Iris pigment epithelial cell (primary cell): ENCODE results near the gene RSAD1.
"Not testable (repeated sequence)": the region's sequence is repeated elsewhere in the genome, so short reads cannot be mapped to it uniquely, and the experiment has no call there.

Experiments used
- DNase-seq: peaks from one replicate; pipeline ENCODE4 v3.0.0-alpha.2; 2011; ENCODE audit warnings: low read depth

Gene RSAD1

DNA sequence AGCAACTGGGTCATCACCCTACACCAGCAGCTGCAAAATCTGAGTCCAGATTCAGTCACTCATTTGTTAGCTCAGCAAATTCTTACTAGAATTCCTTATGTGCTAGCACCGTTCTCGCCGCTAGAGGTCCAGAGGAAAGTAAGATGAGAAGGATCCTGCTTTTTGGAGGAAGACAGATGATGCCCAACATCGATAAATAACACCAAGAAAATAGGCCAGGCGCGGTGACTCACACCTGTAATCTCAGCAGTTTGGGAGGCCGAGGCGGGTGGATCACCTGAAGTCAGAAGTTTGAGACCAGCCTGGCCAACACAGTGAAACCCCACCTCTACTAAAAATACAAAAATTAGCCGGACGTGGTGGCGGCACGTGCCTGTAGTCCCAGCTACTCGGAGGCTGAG is 5.9 kb upstream of the RSAD1 start:
- peak; percentile 23 for DNase-seq

DNA sequence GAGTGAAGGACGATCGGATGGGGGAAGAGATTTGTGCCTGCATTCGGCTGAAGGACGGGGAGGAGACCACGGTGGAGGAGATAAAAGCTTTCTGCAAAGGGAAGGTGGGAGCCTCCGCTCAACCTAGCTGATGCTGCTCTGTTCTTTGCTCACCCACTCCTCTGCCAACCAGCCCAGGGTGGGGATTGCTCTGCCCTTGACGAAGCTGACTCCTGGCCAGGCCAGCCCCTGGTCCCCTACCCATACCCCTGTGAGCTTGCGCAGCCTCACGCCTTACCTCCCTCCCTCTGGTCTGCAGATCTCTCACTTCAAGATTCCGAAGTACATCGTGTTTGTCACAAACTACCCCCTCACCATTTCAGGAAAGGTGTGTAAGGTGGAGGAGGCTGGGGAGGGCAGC is 4.8 kb upstream of the RSAD1 start:
- no peak for DNase-seq

DNA sequence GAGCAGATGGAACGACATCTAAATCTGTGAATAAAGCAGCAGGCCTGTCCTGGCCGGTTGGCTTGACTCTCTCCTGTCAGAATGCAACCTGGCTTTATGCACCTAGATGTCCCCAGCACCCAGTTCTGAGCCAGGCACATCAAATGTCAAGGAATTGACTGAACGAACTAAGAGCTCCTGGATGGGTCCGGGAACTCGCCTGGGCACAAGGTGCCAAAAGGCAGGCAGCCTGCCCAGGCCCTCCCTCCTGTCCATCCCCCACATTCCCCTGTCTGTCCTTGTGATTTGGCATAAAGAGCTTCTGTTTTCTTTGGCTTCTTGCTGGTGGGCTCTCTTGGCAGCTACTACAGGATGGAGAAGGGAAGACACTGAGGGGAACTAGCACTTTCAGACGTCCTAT is 4.1 kb upstream of the RSAD1 start:
- no peak for DNase-seq

DNA sequence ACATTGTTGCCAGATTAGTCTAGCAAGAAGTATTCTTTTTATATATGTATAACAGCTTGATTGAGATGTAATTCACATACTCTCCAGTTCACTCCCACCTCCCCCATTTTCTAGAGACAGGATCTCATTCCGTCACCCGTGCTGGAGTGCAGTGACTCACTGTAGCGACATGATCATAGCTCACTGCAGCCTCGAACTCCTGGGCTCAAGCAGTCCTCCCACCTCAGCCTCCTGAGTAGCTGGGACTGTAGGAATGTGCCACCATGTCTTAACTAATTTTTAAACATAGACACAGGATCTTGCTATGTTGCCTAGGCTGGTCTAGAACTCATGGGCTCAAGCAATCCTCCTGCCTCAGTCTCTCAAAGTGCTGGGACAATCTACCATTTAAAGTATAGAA is 3.3 kb upstream of the RSAD1 start:
- no peak for DNase-seq

DNA sequence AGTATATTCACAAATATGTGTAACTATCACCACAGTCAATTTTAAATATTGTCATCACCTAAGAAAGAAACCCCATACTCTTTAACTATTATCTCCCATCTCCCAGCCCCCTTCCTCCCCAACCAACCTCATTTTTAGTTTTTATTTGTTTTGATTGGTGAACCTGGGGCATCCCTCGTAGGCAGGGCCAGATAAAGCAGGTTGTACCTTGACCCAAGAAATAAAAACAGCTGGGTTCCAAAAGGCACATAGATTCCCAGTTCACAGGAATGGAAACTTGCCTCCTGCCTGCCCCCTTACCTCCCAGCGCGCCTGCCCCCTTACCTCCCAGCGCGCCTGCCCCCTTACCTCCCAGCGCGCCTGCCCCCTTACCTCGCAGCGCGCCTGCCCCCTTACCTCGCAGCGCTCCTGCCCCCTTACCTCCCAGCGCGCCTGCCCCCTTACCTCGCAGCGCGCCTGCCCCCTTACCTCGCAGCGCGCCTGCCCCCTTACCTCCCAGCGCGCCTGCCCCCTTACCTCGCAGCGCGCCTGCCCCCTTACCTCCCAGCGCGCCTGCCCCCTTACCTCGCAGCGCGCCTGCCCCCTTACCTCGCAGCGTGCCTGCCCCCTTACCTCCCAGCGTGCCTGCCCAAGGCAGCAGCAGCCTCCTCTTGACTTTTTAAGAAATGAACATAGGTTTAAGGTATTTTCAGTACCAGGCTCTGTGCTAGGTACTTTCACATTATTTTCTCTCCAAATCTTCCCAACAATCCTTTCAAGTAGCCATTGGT is 2.7 kb upstream of the RSAD1 start:
- not testable (repeated sequence) for DNase-seq

DNA sequence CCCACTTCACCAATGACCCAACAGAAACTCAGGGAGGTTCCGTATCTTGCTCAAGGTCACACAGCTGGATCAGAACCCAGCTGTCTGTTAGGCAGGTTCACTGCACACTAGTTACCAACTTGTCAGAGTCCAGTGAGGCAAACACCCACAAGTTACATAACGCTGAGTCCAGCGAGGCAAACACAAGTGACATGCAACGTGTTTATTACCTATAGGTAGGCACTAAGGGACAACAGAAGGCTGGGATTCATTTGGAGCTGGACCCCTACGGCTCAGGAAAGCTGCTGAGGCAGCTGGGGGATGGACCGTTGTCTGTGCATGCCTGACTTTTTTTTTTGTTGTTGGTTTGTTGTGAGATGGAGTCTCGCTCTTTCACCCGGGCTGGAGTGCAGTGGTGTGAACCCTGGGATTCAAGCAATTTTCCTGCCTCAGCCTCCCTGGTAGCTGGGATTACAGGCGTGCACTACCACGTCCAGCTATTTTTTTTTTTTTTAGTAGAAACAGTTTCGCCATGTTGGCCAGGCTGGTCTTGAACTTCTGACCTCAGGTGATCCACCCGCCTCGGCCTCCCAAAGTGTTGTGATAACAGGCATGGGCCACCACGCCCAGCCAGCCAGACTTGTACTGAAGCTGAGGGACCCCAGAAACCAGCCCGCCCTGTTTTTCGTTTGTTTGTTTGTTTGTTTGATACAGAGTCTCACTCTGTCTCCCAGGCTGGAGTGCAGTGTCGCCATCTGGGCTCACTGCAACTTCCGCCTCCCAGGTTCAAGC is 1.9 kb upstream of the RSAD1 start:
- DNase-seq = no peak

DNA sequence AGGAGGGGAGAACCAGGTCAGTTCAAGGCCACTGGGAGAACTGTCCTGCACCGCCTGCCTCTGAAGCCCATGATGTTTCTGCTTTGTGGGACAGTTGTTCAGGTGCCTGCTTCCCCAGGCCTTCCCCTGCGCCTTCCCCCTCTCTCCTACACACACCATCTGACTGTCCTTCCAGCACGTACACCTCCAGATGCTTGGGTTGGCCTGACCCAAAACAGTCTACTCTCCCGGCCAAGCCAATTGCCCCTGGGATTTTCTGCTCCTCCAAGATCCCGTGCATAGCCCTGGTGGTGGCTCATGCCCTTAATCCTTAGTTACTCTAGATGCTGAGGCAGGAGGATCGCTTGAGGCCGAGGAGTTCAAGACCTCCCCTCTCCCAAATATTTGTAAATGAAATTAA is 684 bp upstream of the RSAD1 start:
- no peak for DNase-seq

DNA sequence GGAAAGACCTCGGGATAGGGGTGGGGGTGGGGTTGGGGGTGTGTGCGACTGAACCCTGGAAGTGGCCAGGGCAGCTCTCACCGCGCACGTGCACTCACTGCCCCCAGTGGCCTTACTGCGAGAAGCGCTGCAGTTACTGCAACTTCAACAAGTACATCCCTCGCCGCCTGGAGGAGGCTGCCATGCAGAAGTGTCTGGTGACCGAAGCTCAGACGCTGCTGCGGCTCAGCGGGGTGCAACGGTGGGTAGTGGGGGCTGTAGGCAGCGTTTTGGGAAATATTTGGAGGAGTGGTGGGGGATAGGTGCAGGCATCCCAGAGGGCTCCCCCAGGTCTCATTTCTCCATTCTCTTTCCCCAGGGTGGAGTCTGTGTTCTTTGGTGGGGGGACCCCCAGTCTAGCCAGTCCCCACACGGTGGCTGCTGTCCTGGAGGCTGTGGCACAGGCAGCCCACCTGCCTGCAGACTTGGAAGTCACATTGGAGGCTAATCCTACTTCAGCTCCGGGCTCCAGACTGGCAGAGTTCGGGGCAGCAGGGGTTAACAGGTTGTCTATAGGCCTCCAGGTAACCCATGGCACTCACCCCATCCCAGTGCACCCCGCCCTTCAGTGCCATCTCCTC is 972 bp downstream of the RSAD1 start:
- peak; percentile 80 for DNase-seq

DNA sequence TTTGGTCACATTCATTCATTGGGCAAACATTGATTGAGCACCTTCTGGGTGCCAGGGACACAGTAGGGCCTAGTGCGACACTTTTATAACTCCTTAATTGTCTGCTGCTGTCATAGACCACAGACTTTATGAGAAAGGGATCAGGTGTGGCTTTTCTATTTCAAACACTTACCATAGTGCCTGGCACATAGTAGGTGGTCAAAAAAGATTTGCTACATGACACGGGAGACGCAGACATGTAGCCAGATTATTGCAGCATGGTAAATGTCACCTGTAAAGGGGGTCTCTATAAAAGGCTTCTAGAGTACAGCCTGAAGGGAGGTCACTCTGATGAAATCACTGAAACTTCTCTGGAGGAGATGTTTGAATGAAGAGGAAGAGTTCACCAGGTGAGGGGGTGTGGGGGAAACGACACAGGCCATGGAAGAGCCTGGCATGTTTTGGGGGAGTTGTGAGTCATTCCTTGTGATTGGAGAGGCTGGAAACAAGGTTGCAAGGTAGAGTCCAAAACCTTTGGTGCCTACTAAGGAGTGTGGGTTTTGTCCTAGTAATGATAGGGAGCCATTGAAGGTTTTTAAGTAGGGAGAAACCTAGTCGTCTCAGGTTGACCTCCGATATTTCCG is 1.6 kb downstream of the RSAD1 start:
- DNase-seq = no peak

DNA sequence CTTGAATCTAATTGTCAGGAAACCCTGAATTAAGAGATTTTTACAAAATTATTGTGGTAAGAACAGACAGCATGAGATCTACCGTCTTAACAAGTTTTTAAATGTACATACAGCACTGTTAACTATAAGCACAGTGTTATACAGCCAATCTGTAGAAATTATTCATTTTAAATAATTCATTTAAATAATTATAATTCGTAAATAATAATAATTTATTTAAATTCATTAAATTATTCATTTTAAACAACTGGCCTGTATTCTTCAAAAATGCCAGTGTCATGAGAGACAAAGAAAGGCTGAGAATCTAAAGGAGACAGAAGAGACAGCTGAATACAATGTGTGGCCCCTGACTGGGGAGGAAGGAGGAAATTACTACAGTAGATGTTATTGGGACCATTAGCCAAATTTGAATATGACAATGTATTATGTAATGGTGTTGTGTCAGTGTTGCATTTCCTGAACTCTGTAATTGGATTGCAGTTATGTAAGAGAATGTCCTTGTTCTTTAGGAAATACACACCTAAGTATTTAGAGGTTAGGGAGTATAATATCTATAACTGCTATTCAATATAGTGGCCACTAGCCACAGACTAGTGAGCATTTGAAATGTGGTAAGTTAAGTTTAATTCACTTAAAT is 2.3 kb downstream of the RSAD1 start:
- DNase-seq = no peak

DNA sequence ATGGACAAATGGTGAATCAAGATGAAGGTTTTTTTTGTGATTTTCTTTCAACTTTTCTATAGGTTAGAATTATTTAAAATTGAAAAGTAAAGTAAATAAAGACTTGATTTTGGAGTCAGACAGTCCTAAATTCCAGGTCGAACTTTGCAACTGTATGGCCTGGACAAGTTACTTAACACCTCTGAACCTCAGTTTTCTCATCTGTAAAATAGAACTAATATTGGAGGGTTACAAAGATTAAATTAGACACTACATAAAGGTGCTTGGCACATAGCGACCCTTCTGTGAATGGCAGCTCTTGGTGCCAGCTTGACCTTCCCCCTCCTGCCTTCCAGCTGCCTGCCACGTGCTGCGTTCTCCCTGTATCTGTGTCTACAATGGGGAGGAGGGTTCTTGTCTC is 3.0 kb downstream of the RSAD1 start:
- no peak for DNase-seq

DNA sequence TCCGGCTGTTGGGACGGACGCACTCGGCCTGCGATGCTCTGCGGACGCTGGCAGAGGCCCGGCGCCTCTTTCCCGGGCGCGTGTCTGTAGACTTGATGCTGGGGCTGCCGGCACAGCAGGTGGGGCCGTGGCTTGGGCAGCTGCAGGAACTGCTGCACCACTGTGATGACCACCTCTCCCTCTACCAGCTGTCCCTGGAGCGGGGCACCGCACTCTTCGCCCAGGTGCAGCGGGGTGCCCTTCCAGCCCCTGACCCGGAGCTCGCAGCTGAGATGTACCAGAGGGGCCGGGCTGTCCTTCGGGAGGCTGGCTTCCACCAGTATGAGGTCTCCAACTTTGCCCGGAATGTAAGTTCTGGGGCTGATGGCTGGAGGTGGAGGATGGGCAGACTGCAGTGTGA is 3.5 kb downstream of the RSAD1 start:
- no peak for DNase-seq

DNA sequence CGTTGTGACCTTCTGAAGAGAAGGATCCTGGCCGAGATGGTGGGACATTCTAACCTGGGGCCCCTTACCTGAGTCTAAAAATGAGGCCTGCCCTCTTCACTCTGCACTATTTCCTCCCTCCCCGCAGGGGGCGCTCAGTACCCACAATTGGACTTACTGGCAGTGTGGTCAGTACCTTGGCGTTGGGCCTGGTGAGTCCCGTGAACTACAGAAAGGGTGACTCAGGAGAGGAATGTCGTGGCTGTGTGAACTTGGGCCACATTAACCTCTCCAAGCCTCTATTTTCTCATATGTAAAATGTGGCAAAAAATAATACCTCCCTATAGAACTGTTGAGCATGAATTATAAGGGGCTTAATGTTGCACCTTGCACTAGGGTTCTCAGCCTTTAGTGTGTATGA is 3.9 kb downstream of the RSAD1 start:
- peak; percentile 97 for DNase-seq

DNA sequence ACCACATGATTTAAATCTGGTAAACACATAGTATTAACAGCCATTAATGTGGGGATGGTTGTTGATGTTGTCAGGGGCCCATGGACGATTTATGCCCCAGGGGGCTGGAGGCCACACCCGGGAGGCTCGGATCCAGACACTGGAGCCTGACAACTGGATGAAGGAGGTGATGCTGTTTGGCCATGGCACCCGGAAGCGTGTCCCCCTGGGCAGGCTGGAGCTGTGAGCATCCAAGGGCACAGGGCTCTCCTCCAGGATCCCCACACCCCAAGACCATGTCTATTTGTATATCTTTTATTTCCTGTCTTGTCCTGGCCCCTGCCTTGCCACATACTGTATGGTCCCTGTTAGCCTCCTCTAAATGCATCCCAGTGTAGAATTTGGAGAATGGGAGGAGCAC is 4.6 kb downstream of the RSAD1 start:
- DNase-seq = no peak

DNA sequence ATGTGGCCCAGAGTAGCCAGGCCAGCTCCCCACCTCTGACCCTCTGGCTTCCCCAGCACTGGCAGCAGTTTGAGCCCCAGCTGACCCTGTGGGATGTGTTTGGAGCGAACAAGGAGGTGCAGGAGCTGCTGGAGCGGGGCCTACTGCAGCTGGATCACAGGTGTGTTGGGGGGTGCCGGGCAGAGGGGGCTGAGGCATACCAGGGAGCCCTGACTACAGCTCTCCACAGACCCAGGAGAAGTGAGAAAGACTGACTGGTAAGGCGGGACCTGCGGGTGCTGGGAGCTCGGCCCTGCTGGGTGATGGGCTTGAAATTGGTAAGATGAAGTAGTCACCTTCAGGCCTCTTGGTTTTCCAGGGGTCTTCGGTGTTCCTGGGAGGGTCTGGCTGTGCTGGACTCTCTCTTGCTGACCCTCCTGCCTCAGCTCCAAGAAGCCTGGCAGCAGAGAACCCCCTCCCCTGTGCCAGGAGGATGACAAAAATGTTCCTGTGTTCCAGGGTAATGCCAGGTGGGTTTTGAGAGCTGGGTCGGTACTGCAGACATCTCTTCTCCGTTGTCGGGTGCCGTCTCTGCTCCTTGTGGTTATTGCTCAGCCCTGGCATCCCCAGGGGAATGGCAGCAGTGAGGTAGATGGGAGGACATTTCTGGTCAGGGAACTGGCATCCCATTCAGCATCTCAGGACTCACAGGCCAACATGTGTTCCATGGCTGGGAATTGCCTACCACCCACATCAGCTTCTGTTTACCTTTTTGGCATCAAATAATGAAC is 5.9 kb downstream of the RSAD1 start:
- no peak for DNase-seq

DNA sequence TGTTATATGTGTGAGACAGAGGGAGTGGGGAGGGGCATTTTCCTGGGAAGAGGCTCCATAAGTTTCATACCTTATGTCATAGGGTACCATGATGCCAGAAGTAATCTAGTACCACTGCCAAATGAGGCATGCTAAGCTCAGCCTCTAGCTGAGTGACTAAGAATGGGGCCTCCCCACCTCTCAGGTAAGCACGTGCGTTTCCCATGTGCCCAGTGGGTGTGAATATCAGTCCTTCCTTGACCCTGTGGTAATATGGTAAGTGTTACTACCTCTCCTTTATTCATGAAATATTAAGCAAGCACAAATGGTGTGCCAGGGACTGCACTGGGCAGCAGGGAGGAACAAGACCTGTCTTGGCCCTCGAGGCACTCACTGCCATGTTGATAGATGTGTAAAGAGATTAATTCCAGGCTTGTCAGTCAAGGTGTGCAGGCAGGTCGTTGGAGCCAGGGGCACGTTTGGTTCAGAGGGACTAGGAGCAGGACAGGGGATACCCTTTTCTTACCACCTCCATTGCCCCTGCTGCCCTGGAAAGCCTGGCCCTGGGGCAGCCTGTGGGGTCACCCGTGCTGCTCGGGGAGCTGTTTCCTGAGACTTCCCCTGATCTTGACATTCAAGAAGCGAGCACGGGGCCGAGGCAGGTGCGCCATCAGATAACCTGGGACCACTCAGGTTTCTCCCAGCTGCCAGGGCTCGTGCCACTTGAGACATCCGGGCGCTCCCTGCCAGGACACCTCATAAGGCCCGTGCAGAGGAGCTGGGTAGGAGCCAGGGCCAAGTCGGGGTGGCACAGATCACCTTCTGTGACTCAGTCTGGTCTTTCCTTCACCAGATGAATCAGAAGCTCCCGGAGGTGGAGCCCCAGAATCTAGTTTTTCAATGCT is 8.8 kb downstream of the RSAD1 start:
- DNase-seq = no peak

DNA sequence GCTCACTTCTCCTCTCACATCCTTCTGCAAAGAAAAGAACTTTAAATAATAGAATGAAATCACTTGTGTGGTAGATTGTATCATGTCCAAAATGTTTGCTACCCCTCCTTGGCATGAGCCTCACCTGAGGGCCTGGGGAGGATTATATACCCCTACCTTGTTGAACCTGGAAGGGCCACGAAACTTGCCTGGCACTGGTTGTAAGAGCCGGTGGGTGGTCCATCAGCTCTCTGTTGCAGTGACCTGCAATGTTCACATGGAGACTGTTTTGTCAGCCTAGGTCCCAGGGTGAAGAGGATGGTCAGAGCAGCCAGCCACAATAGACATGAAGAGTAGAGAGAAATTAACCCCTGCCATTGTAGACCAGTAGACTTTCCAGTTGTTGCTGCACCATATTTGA is 10.2 kb downstream of the RSAD1 start:
- DNase-seq = no peak

DNA sequence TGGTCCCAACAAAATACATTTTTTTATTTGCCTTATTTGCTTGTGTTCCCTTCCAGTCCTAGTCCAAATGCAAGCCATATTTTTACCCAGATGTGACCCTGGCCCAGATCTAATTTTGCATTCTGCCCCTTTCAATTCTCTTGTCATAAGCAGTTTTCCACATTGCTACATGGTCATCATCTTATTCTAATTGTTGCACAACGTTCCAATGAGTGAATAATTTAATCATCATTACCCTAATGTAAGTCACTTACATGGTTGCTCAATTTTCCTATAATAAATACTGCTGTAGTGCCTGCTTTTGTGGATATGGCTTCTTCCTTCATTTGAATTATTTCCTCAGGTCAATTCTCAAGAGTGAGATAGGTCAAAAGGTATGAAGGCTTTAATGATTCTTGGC is 12.8 kb downstream of the RSAD1 start:
- no peak for DNase-seq

DNA sequence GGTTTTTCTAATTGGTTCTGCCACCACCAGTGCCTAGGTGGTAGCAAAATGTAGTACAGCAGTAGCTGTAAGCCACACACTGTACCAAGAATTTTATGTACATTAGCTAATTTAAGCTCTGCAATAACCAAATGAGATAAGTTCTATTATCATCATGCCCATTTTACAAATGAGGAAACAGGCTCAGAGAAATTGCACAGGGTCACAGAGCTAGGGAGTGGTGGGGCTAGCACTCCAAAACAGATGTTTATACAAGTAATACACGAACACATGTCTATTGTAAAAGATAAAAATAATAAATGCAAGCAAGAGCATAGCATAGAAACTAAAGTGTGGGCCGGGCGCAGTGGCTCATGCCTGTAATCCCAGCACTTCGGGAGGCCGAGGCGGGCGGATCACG is 13.6 kb downstream of the RSAD1 start:
- DNase-seq = no peak

DNA sequence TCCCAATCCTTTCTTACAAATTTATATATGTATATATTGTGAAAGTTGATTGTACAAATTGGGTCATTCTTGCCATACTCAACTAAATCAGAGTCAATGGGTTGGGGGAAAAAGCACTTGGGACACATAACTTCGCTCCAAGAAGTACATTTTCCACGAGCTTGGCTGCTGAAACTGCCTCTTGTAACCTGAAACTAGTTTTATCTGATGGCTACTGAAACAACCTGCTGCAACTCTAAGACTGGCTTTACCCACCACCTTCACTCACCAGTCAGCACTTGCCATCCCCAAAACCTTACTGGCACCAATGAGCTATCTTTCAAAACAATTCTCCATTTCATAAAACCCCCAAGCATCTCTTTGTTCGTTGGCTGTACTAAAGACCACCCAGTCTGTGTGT is 15.1 kb downstream of the RSAD1 start:
- no peak for DNase-seq
